Measurements from ENCODE around the gene DSCAM.

Gene DSCAM

GRCh38 chr21:40141621-40142020 lies 705.3 kb downstream of the DSCAM start:
- no peak for TF ChIP-seq CTCF (conservative IDR thresholded peaks at IDR 0.05; ENCODE audit: low read length)
- no peak overlapping the region for H3K4me3 ChIP-seq (ENCODE audit: low read length)
- DNase-seq (ENCODE audit: low read depth) = no peak

- H3K4me3 ChIP-seq (ENCODE audit: low read length) = no peak overlapping the region
- no peak for TF ChIP-seq CTCF (conservative IDR thresholded peaks at IDR 0.05; ENCODE audit: low read length)
- DNase-seq (ENCODE audit: low read depth) = no peak
Observed at GRCh38 chr21:40140675-40141074, 706.3 kb downstream of the DSCAM start.

GRCh38 chr21:40139636-40140035 lies 707.3 kb downstream of the DSCAM start:
- TF ChIP-seq CTCF (conservative IDR thresholded peaks at IDR 0.05; ENCODE audit: low read length) = no peak
- no peak for DNase-seq (ENCODE audit: low read depth)
- no peak overlapping the region for H3K4me3 ChIP-seq (ENCODE audit: low read length)

- H3K4me3 ChIP-seq (ENCODE audit: low read length) = no peak overlapping the region
- no peak for DNase-seq (ENCODE audit: low read depth)
- TF ChIP-seq CTCF (conservative IDR thresholded peaks at IDR 0.05; ENCODE audit: low read length) = no peak
Observed at GRCh38 chr21:40136571-40136970, 710.4 kb downstream of the DSCAM start.

GRCh38 chr21:40134731-40135492 lies 712.0 kb downstream of the DSCAM start:
- no peak overlapping the region for H3K4me3 ChIP-seq (ENCODE audit: low read length)
- no peak for DNase-seq (ENCODE audit: low read depth)
- no peak for TF ChIP-seq CTCF (conservative IDR thresholded peaks at IDR 0.05; ENCODE audit: low read length)

- no peak for TF ChIP-seq CTCF (conservative IDR thresholded peaks at IDR 0.05; ENCODE audit: low read length)
- H3K4me3 ChIP-seq (ENCODE audit: low read length) = no peak overlapping the region
- DNase-seq (ENCODE audit: low read depth) = no peak
Observed at GRCh38 chr21:40130476-40130875, 716.5 kb downstream of the DSCAM start.

- TF ChIP-seq CTCF (conservative IDR thresholded peaks at IDR 0.05; ENCODE audit: low read length) = no peak
- no peak for DNase-seq (ENCODE audit: low read depth)
- H3K4me3 ChIP-seq (ENCODE audit: low read length) = no peak overlapping the region
Observed at GRCh38 chr21:40129809-40130208, 717.1 kb downstream of the DSCAM start.

Measured in AG10803 (cell line).